Measurements from ENCODE around the gene NTRK2.

The NTRK2 gene

DNA sequence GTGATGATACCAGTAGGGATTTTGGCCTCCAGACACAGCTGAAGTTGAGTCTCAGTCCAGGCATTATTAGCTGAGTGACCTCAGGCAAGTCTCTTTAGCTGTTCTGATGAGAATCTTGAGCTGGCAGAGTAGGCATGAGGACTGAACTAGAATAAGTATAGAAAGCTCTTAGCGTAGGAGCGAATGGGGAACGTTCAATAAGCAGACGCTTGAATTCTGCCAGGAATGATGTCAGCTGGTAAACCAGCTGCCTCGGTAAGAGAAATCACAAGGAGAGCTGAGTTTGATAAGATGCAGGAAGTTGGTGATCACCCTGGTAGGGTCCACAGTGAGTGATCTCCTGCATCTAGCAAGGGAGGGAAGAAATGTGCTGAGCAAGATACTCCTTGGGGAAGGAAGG, 280.4 kb downstream of the NTRK2 start:
- DNase-seq: no peak

- no peak for DNase-seq
Measured at GRCh38 chr9:84950879-84951811, 281.6 kb downstream of the NTRK2 start.

DNA sequence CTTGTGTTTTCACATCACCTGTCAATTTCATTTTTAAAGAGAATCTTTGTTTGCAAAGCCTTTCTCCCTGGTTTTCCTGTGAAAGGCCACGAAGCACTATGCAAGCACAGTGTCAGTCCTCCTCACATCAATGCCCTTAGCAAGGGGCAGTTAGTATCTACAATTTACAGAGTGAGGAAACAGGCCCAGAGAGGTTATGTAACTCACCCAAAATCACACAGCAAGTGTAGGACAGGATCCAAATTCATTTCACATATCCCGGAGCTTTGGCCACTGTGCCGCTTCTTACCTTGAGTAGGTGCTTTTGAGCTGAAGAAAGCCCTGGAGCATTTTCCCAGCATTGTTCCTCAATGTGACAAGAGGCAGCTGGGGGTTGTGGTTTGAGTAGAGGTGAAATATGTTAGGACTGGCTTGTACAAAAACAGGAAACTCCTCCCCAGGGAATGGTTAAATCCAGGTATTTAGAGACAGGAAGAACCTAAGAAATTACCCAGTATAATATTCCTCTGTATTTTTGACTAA, 283.8 kb downstream of the NTRK2 start:
- DNase-seq: no peak

DNA sequence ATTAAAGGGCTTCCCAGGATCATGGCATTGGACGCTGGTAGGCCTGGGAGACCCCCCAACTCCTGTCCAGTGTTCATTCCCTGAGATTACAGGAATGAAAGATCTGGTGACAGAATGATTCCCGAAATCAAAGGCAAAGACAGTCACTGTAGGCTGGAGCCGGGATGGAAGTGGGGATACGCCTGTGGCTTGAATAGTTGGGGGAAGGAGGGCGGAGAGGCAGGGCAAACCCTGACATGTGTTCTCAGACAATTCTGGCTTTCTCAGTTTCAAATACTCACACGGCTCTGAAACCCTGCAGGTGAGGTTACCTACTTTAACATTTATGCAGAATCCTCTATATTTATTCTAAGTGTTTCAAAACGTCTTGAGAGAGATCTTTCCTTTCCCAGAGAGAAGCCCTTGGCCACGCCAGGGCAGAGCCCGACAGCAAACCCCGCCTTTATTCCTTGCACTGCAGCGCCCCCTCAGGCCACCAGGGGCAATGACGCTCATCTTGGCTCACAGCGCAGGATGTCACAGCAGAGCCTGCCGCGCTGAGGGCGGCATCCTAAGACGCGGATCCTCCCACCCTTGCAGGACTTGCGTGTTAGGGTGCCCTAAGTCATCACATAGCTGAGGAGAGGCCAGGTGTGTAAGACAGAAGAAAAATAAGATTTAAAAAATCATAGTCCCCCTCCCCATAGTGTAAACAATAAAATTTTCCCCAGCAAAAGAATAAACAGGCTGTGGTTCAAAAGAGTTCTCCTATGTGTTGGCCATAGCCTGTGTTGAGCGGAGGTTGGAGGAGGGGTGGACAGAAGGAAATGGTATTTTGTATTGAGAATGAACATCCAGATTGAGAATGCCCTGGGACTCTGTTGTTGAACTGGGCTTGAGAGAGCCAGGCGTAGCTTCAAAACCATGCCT, 284.5 kb downstream of the NTRK2 start:
- peak; percentile 65 for DNase-seq

GRCh38 chr9:84955155-84955554, 285.6 kb downstream of the NTRK2 start:
- no peak for DNase-seq

- DNase-seq: no peak
Measured at GRCh38 chr9:84955971-84956370, 286.4 kb downstream of the NTRK2 start.

- no peak for DNase-seq
Measured at GRCh38 chr9:84959339-84959738, 289.8 kb downstream of the NTRK2 start.

- DNase-seq: no peak
Measured at GRCh38 chr9:84966876-84967830, 297.6 kb downstream of the NTRK2 start.

GRCh38 chr9:84969084-84969483, 299.6 kb downstream of the NTRK2 start:
- DNase-seq: no peak

DNA sequence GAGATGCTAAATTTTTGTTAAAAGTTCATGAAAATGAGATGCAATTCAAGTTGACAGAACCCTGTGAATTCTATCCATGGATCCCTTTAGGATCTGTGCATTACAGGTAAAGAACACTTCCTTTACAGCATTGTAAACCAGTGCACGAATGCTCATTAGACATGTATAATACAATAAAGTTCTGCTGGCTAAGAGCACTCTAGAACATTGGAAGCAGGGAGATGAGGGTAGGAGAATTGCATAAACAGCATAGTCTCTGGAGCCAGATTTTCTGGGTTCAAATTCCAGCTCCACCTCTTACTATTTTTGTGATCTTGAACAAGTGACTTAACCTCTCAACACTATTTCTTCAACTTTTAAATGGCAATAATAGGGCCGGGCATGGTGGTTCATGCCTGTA, 300.2 kb downstream of the NTRK2 start:
- no peak for DNase-seq

DNA sequence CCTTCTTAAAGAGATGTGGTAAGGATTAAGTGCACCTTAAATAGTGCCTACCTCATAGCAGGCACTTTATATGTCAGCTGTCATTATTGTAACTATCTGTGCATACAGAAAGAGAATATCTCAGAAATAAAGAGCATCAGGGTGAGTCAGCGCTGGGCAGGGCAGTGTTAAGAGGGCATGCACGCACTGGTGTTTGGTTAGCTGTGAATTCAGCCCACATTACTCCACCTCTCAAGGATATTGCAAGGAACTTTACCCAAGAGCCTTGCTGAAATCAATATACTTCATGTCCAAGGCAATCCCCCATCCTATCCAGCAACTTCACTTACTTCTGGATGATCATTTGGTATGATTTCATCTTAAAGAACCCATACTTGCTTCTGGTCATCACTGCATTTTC, 300.9 kb downstream of the NTRK2 start:
- DNase-seq: no peak

GRCh38 chr9:84971571-84971970, 302.0 kb downstream of the NTRK2 start:
- DNase-seq: no peak

GRCh38 chr9:84974258-84974657, 304.7 kb downstream of the NTRK2 start:
- DNase-seq: no peak

GRCh38 chr9:84974855-84975254, 305.3 kb downstream of the NTRK2 start:
- DNase-seq: no peak

DNA sequence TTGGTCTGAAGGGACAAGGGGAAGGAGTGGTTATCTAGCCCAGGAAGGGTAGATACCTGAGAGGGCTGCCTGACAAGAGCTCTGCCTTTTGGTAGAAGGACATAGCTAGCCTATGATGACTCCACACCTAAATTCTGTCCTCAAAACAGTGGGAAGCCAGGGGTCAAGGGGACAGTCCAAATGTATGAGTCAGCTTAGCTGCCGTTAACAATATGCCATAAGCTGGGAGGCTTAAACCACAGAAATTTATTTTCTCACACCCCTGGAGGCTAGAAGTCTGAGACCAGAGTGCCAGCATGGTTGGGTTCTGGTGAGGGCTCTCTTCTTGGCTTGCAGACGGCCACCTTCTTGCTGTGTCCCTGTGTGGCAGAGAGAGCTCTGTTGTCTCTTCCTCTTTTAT, 306.4 kb downstream of the NTRK2 start:
- DNase-seq: no peak

- DNase-seq: no peak
Measured at GRCh38 chr9:84978661-84979060, 309.1 kb downstream of the NTRK2 start.

DNA sequence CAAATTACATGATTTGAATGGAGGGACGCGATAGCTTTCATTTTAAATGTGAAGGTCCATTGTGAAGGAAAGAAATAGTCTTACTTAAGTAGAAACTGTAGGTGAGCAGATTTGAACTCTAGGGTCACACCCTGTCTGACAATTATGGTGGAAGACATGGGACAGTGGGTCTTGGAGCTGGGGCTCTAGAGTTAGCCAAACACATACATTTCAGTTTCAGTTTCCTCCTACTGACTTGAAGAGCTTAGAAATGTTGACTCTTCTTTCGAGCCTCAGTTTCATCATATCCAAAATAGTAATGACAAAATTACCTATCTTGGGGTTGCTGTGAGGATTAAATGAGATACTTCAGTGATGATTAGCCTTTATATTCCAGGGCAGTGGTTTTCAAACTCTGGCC, 314.2 kb downstream of the NTRK2 start:
- no peak for DNase-seq

- DNase-seq: no peak
Measured at GRCh38 chr9:84988621-84989020, 319.1 kb downstream of the NTRK2 start.

DNA sequence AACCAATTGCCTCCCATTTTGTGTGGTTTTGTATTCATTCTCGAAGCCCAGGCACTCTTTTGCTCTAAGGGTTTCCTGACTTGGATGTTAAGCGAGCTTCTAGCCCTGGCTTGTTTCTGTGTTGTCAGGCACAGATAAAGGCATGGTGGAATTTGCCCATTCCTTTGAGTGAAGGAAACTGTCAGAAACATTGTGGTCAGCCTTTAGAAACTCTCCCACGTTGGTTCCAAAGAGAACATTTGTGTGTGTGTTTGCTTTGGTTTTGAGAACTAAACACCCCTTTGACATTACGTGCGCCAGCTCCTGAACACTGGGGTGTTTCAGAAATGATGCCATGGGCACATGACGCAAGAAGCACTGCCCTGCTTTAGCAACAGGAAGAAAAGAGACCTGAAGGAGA, 320.9 kb downstream of the NTRK2 start:
- no peak for DNase-seq

DNA sequence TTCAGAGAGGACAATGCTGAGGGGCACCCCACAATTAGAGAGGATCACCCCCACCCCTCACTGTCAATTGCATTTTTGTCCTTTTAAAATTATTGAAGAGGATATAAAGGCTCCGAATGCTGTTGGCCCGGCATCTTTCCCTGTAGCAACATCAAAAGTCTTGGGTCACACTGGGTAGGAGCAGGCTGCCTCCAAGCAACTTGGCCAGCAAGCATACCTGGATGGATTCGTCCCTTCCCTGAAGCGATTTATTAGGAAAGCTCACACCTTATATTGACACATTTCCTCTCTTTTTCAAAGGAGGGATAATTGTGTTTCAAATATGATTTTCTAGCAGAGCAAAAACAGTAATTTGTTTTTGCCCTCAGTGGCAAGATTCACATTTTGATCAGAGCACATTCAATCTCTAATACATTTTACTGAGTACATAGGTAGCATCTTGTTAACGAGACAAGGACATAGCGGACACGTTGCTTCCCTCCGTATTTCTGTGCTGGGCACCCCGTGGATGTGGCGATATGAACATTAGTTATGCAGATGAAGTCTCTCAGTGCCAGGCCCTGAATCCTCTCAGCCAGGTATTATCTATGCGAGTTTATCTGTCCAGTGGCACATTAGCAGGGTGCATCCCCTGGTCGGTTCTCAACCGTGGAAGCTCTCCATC, 321.5 kb downstream of the NTRK2 start:
- no peak for DNase-seq

- no peak for DNase-seq
Measured at GRCh38 chr9:84991514-84991870, 322.0 kb downstream of the NTRK2 start.

DNA sequence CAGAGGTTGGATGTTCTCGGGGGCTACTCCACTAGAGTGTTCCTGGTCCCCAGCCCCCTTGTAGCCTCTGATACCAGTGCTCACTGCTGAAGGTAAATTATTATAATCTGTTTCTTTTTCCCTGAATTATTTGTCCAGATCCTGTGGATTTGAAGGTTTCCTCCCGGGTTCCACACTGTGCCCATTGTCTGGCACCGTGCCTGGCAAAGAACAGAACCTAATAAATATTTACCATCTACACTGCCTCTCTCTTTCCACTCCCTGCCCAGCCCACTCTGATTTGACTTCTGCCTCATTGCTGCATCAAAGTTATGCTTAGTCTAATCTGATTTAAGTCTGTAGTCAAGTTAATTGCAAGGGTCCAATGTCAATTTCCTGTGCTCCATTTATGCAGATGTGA, 322.9 kb downstream of the NTRK2 start:
- no peak for DNase-seq

All from RPMI8226 (cell line).